Esophagus muscularis mucosa (tissue), 4 donors: ENCODE measurements around the gene SDC1.
"Not testable (repeated sequence)": the region's sequence is repeated elsewhere in the genome, so short reads cannot be mapped to it uniquely, and the experiment has no call there.

Experiments
- CTCF ChIP-seq, 3 experiments: fragments of 200-600 bp in 2 of 3; fragments of 450-650 bp in 1 of 3; sonication (generic) in 2 of 3; IDR thresholded peaks; one replicate each; pipeline ENCODE4 v1.5.1; 2017 to 2019; ENCODE audit warnings: antibody characterized with exemption in 3 of 3, mild to moderate bottlenecking in 2 of 3, moderate library complexity in 1 of 3
- EP300 ChIP-seq: sonication (generic); formaldehyde crosslinking; IDR thresholded peaks from one replicate; pipeline ENCODE4 v1.6.1; 2017; ENCODE audit warnings: antibody characterized with exemption
- POLR2A ChIP-seq: fragments of 450-650 bp; IDR thresholded peaks from one replicate; pipeline ENCODE4 v1.6.1; 2017; ENCODE audit warnings: antibody characterized with exemption, moderate library complexity, mild to moderate bottlenecking, low read depth
- POLR2AphosphoS5 ChIP-seq, 2 donors: sonication (generic); formaldehyde crosslinking; IDR thresholded peaks; one replicate each; pipeline ENCODE4 v1.6.1; 2017; ENCODE audit warnings: antibody characterized with exemption in 2 of 2

GRCh38 chr2:20234597-20234996 lies 9.7 kb upstream of the SDC1 start:
- not testable (repeated sequence) for TF ChIP-seq CTCF (IDR thresholded peaks at IDR 0.05); EP300; POLR2A; POLR2AphosphoS5 (IDR thresholded peaks at IDR 0.05)
